DOHH2 (cell line): ENCODE results near the gene NSDHL.

Source experiments
- H3F3A ChIP-seq: fragments of 200-600 bp; sonication (generic), shearing (Covaris generic); 2 replicates; pipeline ENCODE4 v1.6.0; 2016; ENCODE audit warnings: antibody characterized with exemption, mild to moderate bottlenecking; ENCODE audit not compliant: control insufficient read depth, insufficient read depth
- H3K27ac ChIP-seq: fragments of 200-600 bp; sonication (generic); 2 replicates; pipeline ENCODE4 v1.5.1; 2014; ENCODE audit warnings: low read depth, mild to moderate bottlenecking, low read length, moderate library complexity
- H3K27me3 ChIP-seq: fragments of 200-600 bp; sonication (generic); 2 replicates; pipeline ENCODE4 v1.6.1; 2014; ENCODE audit warnings: mild to moderate bottlenecking, low read length, mixed read lengths; ENCODE audit not compliant: control insufficient read depth
- H3K36me3 ChIP-seq: fragments of 200-600 bp; sonication (generic); 2 replicates; pipeline ENCODE4 v1.6.1; 2014; ENCODE audit warnings: mild to moderate bottlenecking, low read length, moderate library complexity, mixed read lengths; ENCODE audit not compliant: control insufficient read depth
- H3K4me1 ChIP-seq: fragments of 200-600 bp; sonication (generic); 2 replicates; pipeline ENCODE4 v1.6.1; 2014; ENCODE audit warnings: mild to moderate bottlenecking, low read length, mixed read lengths; ENCODE audit not compliant: control insufficient read depth
- H3K4me2 ChIP-seq: fragments of 200-600 bp; sonication (generic); 2 replicates; pipeline ENCODE4 v1.6.0; 2014; ENCODE audit warnings: mild to moderate bottlenecking, low read length, moderate library complexity
- H3K4me3 ChIP-seq: fragments of 200-600 bp; sonication (generic); 2 replicates; pipeline ENCODE4 v1.5.1; 2014; ENCODE audit warnings: mild to moderate bottlenecking, low read length, mixed read lengths
- H3K79me2 ChIP-seq: fragments of 200-600 bp; sonication (generic); 2 replicates; pipeline ENCODE4 v1.6.1; 2014; ENCODE audit warnings: mild to moderate bottlenecking, low read length, mixed read lengths; ENCODE audit not compliant: control insufficient read depth
- H3K9me2 ChIP-seq: fragments of 200-600 bp; sonication (generic); replicated peaks from 2 replicates; pipeline ENCODE4 v1.6.1; 2014; ENCODE audit warnings: mild to moderate bottlenecking, low read length, mixed read lengths; ENCODE audit not compliant: control insufficient read depth
- H3K9me3 ChIP-seq: fragments of 200-600 bp; sonication (generic); 2 replicates; pipeline ENCODE4 v1.6.1; 2014; ENCODE audit warnings: antibody characterized with exemption, low read length, mixed read lengths; ENCODE audit not compliant: control insufficient read depth, insufficient read depth
- H4K20me1 ChIP-seq: fragments of 200-600 bp; sonication (generic); 2 replicates; pipeline ENCODE4 v1.6.0; 2014; ENCODE audit warnings: low read depth, mild to moderate bottlenecking, antibody characterized with exemption, low read length, moderate library complexity; ENCODE audit not compliant: control insufficient read depth, insufficient read depth
- CTCF ChIP-seq: fragments of 200-600 bp; sonication (generic); IDR thresholded peaks from one replicate; pipeline ENCODE4 v1.5.1; 2014; ENCODE audit warnings: antibody characterized with exemption, mild to moderate bottlenecking, low read depth, low read length; ENCODE audit not compliant: poor library complexity, severe bottlenecking
- EZH2phosphoT487 ChIP-seq: fragments of 200-600 bp; sonication (generic); IDR thresholded peaks from 2 replicates; pipeline ENCODE4 v1.6.1; 2017; ENCODE audit warnings: borderline replicate concordance, mild to moderate bottlenecking, antibody characterized with exemption, low read length, moderate library complexity, mixed read lengths

NSDHL gene

GRCh38 chrX:152823657-152824056, 7.2 kb upstream of the NSDHL start:
- H3K27ac ChIP-seq: no peak overlapping the region
- H3K9me3 ChIP-seq: no peaks in the 10 kb centered on the region
- no peaks in the 10 kb centered on the region; the same call in 1 of the 2 replicates for H3K4me1 ChIP-seq
- H3K9me2 ChIP-seq: no peaks in the 10 kb centered on the region
- H3K79me2 ChIP-seq: no peaks in the 10 kb centered on the region
- H3K36me3 ChIP-seq: no peaks in the 10 kb centered on the region
- no peak overlapping the region for H3K4me3 ChIP-seq
- TF ChIP-seq EZH2phosphoT487 (no peak), CTCF (no peak)
- H3K27me3 ChIP-seq: no peaks in the 10 kb centered on the region
- H3F3A ChIP-seq: no peaks in the 10 kb centered on the region
- H4K20me1 ChIP-seq: no peaks in the 10 kb centered on the region
- no peak overlapping the region for H3K4me2 ChIP-seq

DNA sequence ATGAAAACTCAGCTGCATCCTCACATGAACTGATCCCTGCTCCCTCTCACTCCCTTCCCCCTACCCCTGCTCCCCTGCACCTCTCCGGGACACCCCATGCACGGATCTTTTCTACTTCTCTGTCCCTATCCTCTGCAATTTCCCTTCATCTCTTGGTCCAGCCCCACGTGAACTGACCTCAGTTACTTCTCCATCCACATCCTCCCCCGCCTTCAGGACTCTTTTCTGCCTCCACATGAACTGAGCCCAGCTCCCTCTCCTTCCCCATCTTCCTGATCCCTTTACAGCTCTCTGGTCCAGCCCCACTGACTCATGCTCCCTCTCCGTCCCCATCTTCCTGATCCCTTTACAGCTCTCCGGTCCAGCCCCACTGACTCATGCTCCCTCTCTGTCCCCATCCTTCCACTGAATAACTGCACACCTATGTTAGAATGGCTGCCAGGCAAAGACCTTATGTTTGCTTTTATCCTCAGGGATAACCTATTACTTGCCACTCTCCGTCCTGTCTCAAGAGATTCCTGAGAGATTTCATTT, 6.0 kb upstream of the NSDHL start:
- no peaks in the 10 kb centered on the region for H3K9me2 ChIP-seq
- no peaks in the 10 kb centered on the region for H3K36me3 ChIP-seq
- H3K4me2 ChIP-seq: no peak overlapping the region
- no peak overlapping the region for H3K27ac ChIP-seq
- no peaks in the 10 kb centered on the region for H3K9me3 ChIP-seq
- TF ChIP-seq CTCF: no peak
- no peak for TF ChIP-seq EZH2phosphoT487
- no peaks in the 10 kb centered on the region for H3F3A ChIP-seq
- no peak overlapping the region for H3K4me3 ChIP-seq
- H3K79me2 ChIP-seq: no peaks in the 10 kb centered on the region
- peaks cover 2% of the 10 kb centered on the region for H3K4me1 ChIP-seq
- no peaks in the 10 kb centered on the region for H3K27me3 ChIP-seq
- H4K20me1 ChIP-seq: no peaks in the 10 kb centered on the region

DNA sequence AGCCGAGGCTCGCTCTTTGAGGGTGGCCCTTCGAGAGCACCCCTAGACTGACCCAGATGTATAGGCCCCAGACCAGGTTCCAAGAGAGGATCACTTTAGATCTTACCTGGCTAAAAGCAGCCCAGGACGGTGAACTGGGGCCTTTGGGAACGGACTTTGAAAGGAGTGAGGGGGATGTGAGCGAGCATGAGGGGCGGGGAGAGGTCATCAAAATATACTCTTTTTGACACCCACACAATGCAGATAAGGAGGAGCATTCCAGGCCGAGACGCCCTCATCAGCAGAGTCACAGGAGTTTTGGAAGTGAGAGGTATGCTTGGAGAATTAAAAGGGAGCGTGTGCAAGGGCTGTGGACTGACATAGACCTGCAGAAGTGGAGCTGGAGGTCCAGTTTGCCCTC, 528 bp downstream of the NSDHL start:
- Histone ChIP-seq H3K9me2 (no peaks in the 10 kb centered on the region), H4K20me1 (no peaks in the 10 kb centered on the region), H3K79me2 (peaks cover 42% of the 10 kb centered on the region), H3K4me2 (peak overlapping the region; percentile 70), H3K27ac (peak overlapping the region; percentile 40), H3F3A (no peaks in the 10 kb centered on the region), H3K4me1 (peaks cover 14% of the 10 kb centered on the region), H3K27me3 (no peaks in the 10 kb centered on the region), H3K36me3 (peaks cover 33% of the 10 kb centered on the region), H3K4me3 (peak overlapping the region; percentile 84), H3K9me3 (no peaks in the 10 kb centered on the region)
- TF ChIP-seq EZH2phosphoT487 (no peak), CTCF (no peak)
